A549 (cell line): ENCODE data around the gene UBR2. TPM values are rescaled to one million over a fixed set of nuclear protein-coding genes. Genes with fewer than 3 reads are reported as not detected.

Experiments used
- ATAC-seq, 2 experiments: fragments of 200-7000 bp in 1 of 2; fragments of >200 bp in 1 of 2; cut with Nextera tagmentation in 1 of 2; cut with Tn5 transposase in 1 of 2; 3 replicates each; pipeline versions ENCODE4 v1.8.0 to v1.9.1; 2018 to 2020; ENCODE audit warnings: mild to moderate bottlenecking in 1 of 2, moderate library complexity in 1 of 2
- CTCF ChIA-PET: fragments of 300-600 bp; sonication (Branson Sonifier 250); formaldehyde crosslinking; extraction: SDS; loops from one replicate; lab custom pipeline; 2021; ENCODE audit warnings: antibody characterized with exemption, inconsistent platforms; lab: Yijun Ruan, JAX
- POLR2A ChIA-PET: fragments of 350-600 bp; formaldehyde crosslinking; extraction: SDS; loops from one replicate; lab custom pipeline; 2021; ENCODE audit warnings: antibody characterized with exemption, inconsistent platforms; lab: Yijun Ruan, JAX
- DNase-seq, 2 experiments: peaks; one replicate each; pipeline versions ENCODE4 v3.0.0 to v3.0.0-alpha.2; 2011 to 2016; ENCODE audit warnings: low read depth in 1 of 2, low spot score in 1 of 2
- FAIRE-seq: peaks from 2 replicates; lab custom pipeline; 2011; peaks lifted over from hg19 to GRCh38; lab: Jason Lieb, UNC
- H3K27ac ChIP-seq, 2 experiments: fragments of >200 bp; sonication (Bioruptor Twin); formaldehyde crosslinking; 3 replicates each; pipeline ENCODE4 v1.5.1; 2016 to 2017
- H3K4me1 ChIP-seq: fragments of >200 bp; sonication (Bioruptor Twin); formaldehyde crosslinking; 3 replicates; pipeline ENCODE4 v1.6.1; 2016
- H3K4me2 ChIP-seq: fragments of >200 bp; sonication (Bioruptor Twin); formaldehyde crosslinking; 3 replicates; pipeline ENCODE4 v1.6.1; 2016
- H3K4me3 ChIP-seq: fragments of >200 bp; sonication (Bioruptor Twin); formaldehyde crosslinking; 3 replicates; pipeline ENCODE4 v1.5.1; 2016
- H3K9me3 ChIP-seq: fragments of >200 bp; sonication (Bioruptor Twin); formaldehyde crosslinking; 3 replicates; pipeline ENCODE4 v1.6.1; 2016
- BCL3 ChIP-seq: fragments of >200 bp; sonication (Bioruptor Twin); formaldehyde crosslinking; IDR thresholded peaks from 3 replicates; pipeline ENCODE4 v1.6.1; 2016
- CEBPB ChIP-seq, 2 experiments: fragments of >200 bp in 1 of 2; sonication (Bioruptor Twin) in 1 of 2; formaldehyde crosslinking in 1 of 2; IDR thresholded peaks; 2 replicates each; pipeline ENCODE4 v1.6.1; 2012 to 2016
- CHD4 ChIP-seq: fragments of 200-600 bp; sonication (generic); IDR thresholded peaks from 2 replicates; pipeline ENCODE4 v1.6.1; 2016; ENCODE audit warnings: antibody characterized with exemption, mild to moderate bottlenecking, borderline replicate concordance
- ELK1 ChIP-seq: fragments of 150-350 bp; IDR thresholded peaks from 2 replicates; pipeline ENCODE4 v1.6.1; 2014; ENCODE audit warnings: low read depth, mild to moderate bottlenecking, low read length
- FOSL2 ChIP-seq, 2 experiments: fragments of 450-650 bp in 1 of 2; fragments of >200 bp in 1 of 2; sonication (Bioruptor Twin) in 1 of 2; formaldehyde crosslinking; IDR thresholded peaks; 2 replicates each; pipeline versions ENCODE4 v1.5.0 to v1.6.1; 2016 to 2020; ENCODE audit warnings: mild to moderate bottlenecking in 1 of 2, moderate library complexity in 1 of 2
- FOXS1 ChIP-seq: fragments of 250-450 bp; sonication (Bioruptor Pico); IDR thresholded peaks from 2 replicates; pipeline ENCODE4 v1.5.0; 2020; ENCODE audit warnings: mild to moderate bottlenecking, moderate library complexity
- GATA3 ChIP-seq: IDR thresholded peaks from 2 replicates; pipeline ENCODE4 v1.6.1; 2012; ENCODE audit warnings: borderline replicate concordance
- HES2 ChIP-seq: fragments of >200 bp; sonication (Bioruptor Twin); formaldehyde crosslinking; IDR thresholded peaks from 2 replicates; pipeline ENCODE4 v1.6.1; 2016
- HOXB5 ChIP-seq: fragments of 250-450 bp; sonication (Bioruptor Pico); IDR thresholded peaks from 2 replicates; pipeline ENCODE4 v1.5.0; 2020; ENCODE audit warnings: mild to moderate bottlenecking, moderate library complexity
- KDM1A ChIP-seq: fragments of 200-600 bp; sonication (generic); IDR thresholded peaks from 2 replicates; pipeline ENCODE4 v1.6.1; 2016; ENCODE audit warnings: low read depth, mild to moderate bottlenecking
- MYC ChIP-seq: IDR thresholded peaks from 2 replicates; pipeline ENCODE4 v1.6.1; 2012; ENCODE audit warnings: mild to moderate bottlenecking, inconsistent platforms, low read length, improper control_type of control experiment, borderline replicate concordance
- POLR2A ChIP-seq: IDR thresholded peaks from 2 replicates; pipeline ENCODE4 v1.6.1; 2012; ENCODE audit warnings: mild to moderate bottlenecking, low read length
- RAD21 ChIP-seq, 2 experiments: fragments of >200 bp in 1 of 2; sonication (Bioruptor Twin) in 1 of 2; formaldehyde crosslinking in 1 of 2; IDR thresholded peaks in 1 of 2; conservative IDR thresholded peaks in 1 of 2; 2 replicates in 1 of 2; 3 replicates in 1 of 2; pipeline ENCODE4 v1.6.1; 2012 to 2018; ENCODE audit warnings: inconsistent platforms in 1 of 2
- RARB ChIP-seq: fragments of 250-450 bp; sonication (Bioruptor Pico); IDR thresholded peaks from 2 replicates; pipeline ENCODE4 v1.8.0; 2021; ENCODE audit warnings: mild to moderate bottlenecking, moderate library complexity
- RFX5 ChIP-seq: fragments of 450-650 bp; IDR thresholded peaks from 2 replicates; pipeline ENCODE4 v1.7.1; 2014; ENCODE audit warnings: antibody characterized with exemption, mild to moderate bottlenecking, moderate library complexity
- RNF2 ChIP-seq: fragments of 200-600 bp; sonication (generic); IDR thresholded peaks from 2 replicates; pipeline ENCODE4 v1.6.1; 2016; ENCODE audit warnings: low read depth, mild to moderate bottlenecking, antibody characterized with exemption, moderate library complexity, borderline replicate concordance
- SMC3 ChIP-seq: fragments of >200 bp; sonication (Bioruptor Twin); formaldehyde crosslinking; IDR thresholded peaks from 3 replicates; pipeline ENCODE4 v1.6.1; 2018; ENCODE audit warnings: inconsistent platforms
- ZC3H11A ChIP-seq: fragments of 450-650 bp; IDR thresholded peaks from 2 replicates; pipeline ENCODE4 v1.6.1; 2014; ENCODE audit warnings: antibody characterized with exemption, mild to moderate bottlenecking
- WGBS: methylation state at CpG from one replicate; pipeline ENCODE4 v1.1.6; 2017; ENCODE audit errors: missing lambda C conversion rate; 5-methylcytosine and 5-hydroxymethylcytosine counted together
- polyA plus RNA-seq, 4 experiments: library from polyadenylated mRNA; depleted of rRNA in 3 of 4; stranded (reverse); fragments of >200 nt; fragmentation: RNase III in 1 of 4; extraction: RNeasy Plus Mini Kit Qiagen cat#74134 plus additional on column Dnase treatment in 1 of 4; gene quantifications; 2 replicates in 3 of 4; 3 replicates in 1 of 4; pipeline ENCODE4 v1.2.3, GENCODE V29; 2011 to 2017
- TF ChIP-seq, protein P1 (sequence below): IDR thresholded peaks from 2 replicates; pipeline ENCODE4 v1.6.1; 2012; ENCODE audit warnings: low read depth, borderline replicate concordance
- TF ChIP-seq, protein P2 (sequence below): fragments of >200 bp; sonication (Bioruptor Twin); formaldehyde crosslinking; IDR thresholded peaks from 3 replicates; pipeline ENCODE4 v1.5.1; 2016

Gene UBR2
- polyA plus RNA-seq, 2 of the 4 experiments (the other 2 are of a cell fraction), result 5.5 to 15.2 TPM

- no peak for ATAC-seq
- CTCF ChIA-PET, result interaction anchor here (3.2 kb wide), 1 partner anchor 68 kb away, joined by 37 read pairs; no protein-coding TSS in a partner anchor
- FAIRE-seq, result no peak
- Histone ChIP-seq H3K4me1 (no peaks in the 10 kb centered on the region), H3K4me2 (no peak overlapping the region), H3K27ac (no peak overlapping the region)
- TF ChIP-seq CEBPB (IDR thresholded peaks at IDR 0.05), result no peak
- TF ChIP-seq CHD4, result no peak
- no peak for TF ChIP-seq ZC3H11A
- no peak for TF ChIP-seq RNF2
- TF ChIP-seq KDM1A, result no peak
- no peak for TF ChIP-seq BCL3
- TF ChIP-seq, protein P1, sequence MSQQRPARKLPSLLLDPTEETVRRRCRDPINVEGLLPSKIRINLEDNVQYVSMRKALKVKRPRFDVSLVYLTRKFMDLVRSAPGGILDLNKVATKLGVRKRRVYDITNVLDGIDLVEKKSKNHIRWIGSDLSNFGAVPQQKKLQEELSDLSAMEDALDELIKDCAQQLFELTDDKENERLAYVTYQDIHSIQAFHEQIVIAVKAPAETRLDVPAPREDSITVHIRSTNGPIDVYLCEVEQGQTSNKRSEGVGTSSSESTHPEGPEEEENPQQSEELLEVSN, result no peak
- no peak for TF ChIP-seq FOXS1
- no peak for TF ChIP-seq RARB (CRISPR knock-in tag)
- no peak for TF ChIP-seq RFX5
- TF ChIP-seq GATA3, result no peak
- TF ChIP-seq MYC, result no peak
- TF ChIP-seq POLR2A, result no peak
- TF ChIP-seq, all 56 proteins: peak for 0
- H3K4me3 ChIP-seq, result no peak overlapping the region
- DNase-seq, result no peak
- POLR2A ChIA-PET, result no interaction called here
- no peaks in the 10 kb centered on the region for H3K9me3 ChIP-seq
- WGBS, result 68% methylated on average over 1 of the region's 1 CpG
Measured at GRCh38 chr6:42659806-42660205, 96.0 kb downstream of the UBR2 start.

- under 1% methylated on average over 5 of the region's 5 CpGs for WGBS
- ChIA-PET CTCF (interaction anchor here (0.6 to 4.3 kb wide), 31 partner anchors 8 to 269 kb away, joined by 3 to 45 read pairs (median 4); partner anchors contain the start of gene RPL7L1), POLR2A (interaction anchor here (1.0 kb wide), 1 partner anchor 121 kb away, joined by 12 read pairs; no protein-coding TSS in a partner anchor)
- H3K4me1 ChIP-seq, result no peaks in the 10 kb centered on the region
- H3K27ac ChIP-seq, result no peak overlapping the region
- TF ChIP-seq SMC3 (peak; percentile 79), HOXB5 (CRISPR knock-in tag) (no peak), RNF2 (no peak), GATA3 (no peak), ELK1 (no peak), RAD21 (conservative IDR thresholded peaks at IDR 0.05 in 1 of 2, IDR thresholded peaks at IDR 0.05 in 1 of 2) (peak; percentile 81 to 83), HES2 (no peak), CEBPB (IDR thresholded peaks at IDR 0.05) (no peak), FOSL2 (IDR thresholded peaks at IDR 0.05) (no peak), FOSL2 (CRISPR knock-in tag; IDR thresholded peaks at IDR 0.05) (no peak), FOXS1 (no peak)
- TF ChIP-seq, protein P2, sequence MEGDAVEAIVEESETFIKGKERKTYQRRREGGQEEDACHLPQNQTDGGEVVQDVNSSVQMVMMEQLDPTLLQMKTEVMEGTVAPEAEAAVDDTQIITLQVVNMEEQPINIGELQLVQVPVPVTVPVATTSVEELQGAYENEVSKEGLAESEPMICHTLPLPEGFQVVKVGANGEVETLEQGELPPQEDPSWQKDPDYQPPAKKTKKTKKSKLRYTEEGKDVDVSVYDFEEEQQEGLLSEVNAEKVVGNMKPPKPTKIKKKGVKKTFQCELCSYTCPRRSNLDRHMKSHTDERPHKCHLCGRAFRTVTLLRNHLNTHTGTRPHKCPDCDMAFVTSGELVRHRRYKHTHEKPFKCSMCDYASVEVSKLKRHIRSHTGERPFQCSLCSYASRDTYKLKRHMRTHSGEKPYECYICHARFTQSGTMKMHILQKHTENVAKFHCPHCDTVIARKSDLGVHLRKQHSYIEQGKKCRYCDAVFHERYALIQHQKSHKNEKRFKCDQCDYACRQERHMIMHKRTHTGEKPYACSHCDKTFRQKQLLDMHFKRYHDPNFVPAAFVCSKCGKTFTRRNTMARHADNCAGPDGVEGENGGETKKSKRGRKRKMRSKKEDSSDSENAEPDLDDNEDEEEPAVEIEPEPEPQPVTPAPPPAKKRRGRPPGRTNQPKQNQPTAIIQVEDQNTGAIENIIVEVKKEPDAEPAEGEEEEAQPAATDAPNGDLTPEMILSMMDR, result peak; percentile 80
- FAIRE-seq (no peak), DNase-seq (peak; percentile 18 to 60), ATAC-seq (peak; percentile 62 to 81; a peak in 4 of 6 replicates)
- no peak overlapping the region for H3K4me2 ChIP-seq
- no peak overlapping the region for H3K4me3 ChIP-seq
- no peaks in the 10 kb centered on the region for H3K9me3 ChIP-seq
Measured at GRCh38 chr6:42661540-42662153, 97.8 kb downstream of the UBR2 start.
